DND-41 (cell line): ENCODE measurements around the gene CXCL6.

Source experiments
- CTCF ChIP-seq: IDR thresholded peaks from 2 replicates; pipeline ENCODE4 v1.5.1; 2012; ENCODE audit warnings: borderline replicate concordance, low read length, moderate library complexity, mild to moderate bottlenecking; ENCODE audit not compliant: poor library complexity, severe bottlenecking; ENCODE audit errors: extremely low read depth
- EZH2 ChIP-seq: IDR thresholded peaks from 3 replicates; pipeline ENCODE4 v1.6.1; 2012; ENCODE audit warnings: borderline replicate concordance, low read depth, mild to moderate bottlenecking, moderate library complexity, low read length, inconsistent platforms; ENCODE audit not compliant: severe bottlenecking

DNA sequence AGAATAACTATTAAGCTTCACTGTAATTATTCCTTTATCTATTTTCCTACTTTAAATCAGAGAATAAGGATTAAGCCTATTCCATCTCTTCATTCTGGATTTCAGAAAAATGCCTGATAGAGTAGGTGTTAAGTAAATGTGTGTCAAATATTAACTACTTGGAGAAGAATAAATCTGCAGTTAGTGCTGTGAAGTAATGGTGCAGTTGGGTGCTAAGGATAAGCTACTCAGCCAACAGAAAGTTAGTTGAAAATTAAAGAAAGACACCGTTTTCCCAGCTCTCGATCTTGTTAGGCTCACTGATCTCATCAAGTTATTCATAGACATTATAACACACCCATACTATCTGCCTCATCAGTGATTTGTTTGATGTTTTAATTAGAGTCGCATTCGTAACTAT, 23.7 kb downstream of the CXCL6 start:
- no peak for TF ChIP-seq CTCF
- no peak for TF ChIP-seq EZH2
